Right cardiac atrium (tissue), 5 donors: ENCODE results near the gene VEPH1. TPM values are rescaled to one million over a fixed set of nuclear protein-coding genes. Genes with fewer than 3 reads are reported as not detected.

Experiments used
- ATAC-seq, 2 donors: fragments of 200-7000 bp; cut with Tn5 transposase; one replicate each; pipeline versions ENCODE4 v1.8.0 to v1.9.1; 2020; ENCODE audit warnings: moderate library complexity in 2 of 2, mild to moderate bottlenecking in 1 of 2
- DNase-seq, 3 donors: peaks; one replicate each; pipeline ENCODE4 v3.0.0-alpha.2; 2020
- H3K27ac ChIP-seq: one replicate; pipeline ENCODE4 v1.5.1; 2013; ENCODE audit warnings: mild to moderate bottlenecking, low read length, control low read depth, moderate library complexity
- H3K27me3 ChIP-seq: one replicate; pipeline ENCODE4 v1.6.1; 2013; ENCODE audit not compliant: control insufficient read depth, insufficient read depth
- H3K4me1 ChIP-seq: one replicate; pipeline ENCODE4 v1.6.1; 2013; ENCODE audit warnings: low read length; ENCODE audit not compliant: control insufficient read depth, insufficient read depth
- H3K4me3 ChIP-seq: one replicate; pipeline ENCODE4 v1.5.1; 2013; ENCODE audit warnings: low read length, control low read depth
- H3K9me3 ChIP-seq: one replicate; pipeline ENCODE4 v1.6.1; 2013; ENCODE audit warnings: low read length; ENCODE audit not compliant: control insufficient read depth
- WGBS: extraction: QIAGEN DNeasy Blood & Tissue Kit; methylation state at CpG from one replicate; pipeline ENCODE4 v1.1.7; 2013; 5-methylcytosine and 5-hydroxymethylcytosine counted together
- intact Hi-C, 4 donors: fragments of 100-400 bp; cut with DNase I; formaldehyde crosslinking; loops; one replicate each; pipeline versions ENCODE4 v1.11.0 to v1.14.0; 2022 to 2023
- polyA plus RNA-seq: library from polyadenylated mRNA; stranded (reverse); fragments of 200-250 nt; gene quantifications from one replicate; pipeline ENCODE4 v1.2.3, GENCODE V29; 2013
- total RNA-seq, 4 donors: library from RNA; stranded (reverse); fragmentation: NEBNext Ultra II Directional; extraction: Animal tissue kit (Norgen Biotek cat#: 25700); gene quantifications; one replicate each; pipeline ENCODE4 v1.2.1, GENCODE V29; 2021
- donor health status: healthy with polysubstance abuse.
- donor health status: DM: no; HTN: yes; CAD: no.
- donor health status: DM: no; HTN: no; CAD: no.
- donor health status: DM: no; HTN: yes; CAD: no; lungs with severe emphysema.
- donor health status: DM: yes; HTN: yes; CAD: no.

Gene VEPH1
- total and polyA plus RNA-seq, 5 donors, result 0.22 to 0.26 (median 0.25) TPM; not detected in 2

GRCh38 chr3:157447026-157447694 lies 56.1 kb downstream of the VEPH1 start:
- WGBS, result 63% methylated on average over 3 of the region's 3 CpGs
- intact Hi-C loops, result no loop called here
- ATAC-seq, result no peak

GRCh38 chr3:157445857-157446256 lies 57.4 kb downstream of the VEPH1 start:
- 79% methylated on average over 1 of the region's 1 CpG for WGBS

More at GRCh38 chr3:157447026-157447694, 56.1 kb downstream of the VEPH1 start:
- no peak overlapping the region for H3K4me3 ChIP-seq
- H3K4me1 ChIP-seq, result no peaks in the 10 kb centered on the region
- H3K27ac ChIP-seq, result no peak overlapping the region
- DNase-seq, result no peak
- no peaks in the 10 kb centered on the region for H3K9me3 ChIP-seq
- H3K27me3 ChIP-seq, result no peaks in the 10 kb centered on the region

GRCh38 chr3:157444797-157445184 lies 58.4 kb downstream of the VEPH1 start:
- H3K27ac ChIP-seq, result no peak overlapping the region
- no peaks in the 10 kb centered on the region for H3K9me3 ChIP-seq
- H3K27me3 ChIP-seq, result peaks cover 3% of the 10 kb centered on the region
- no peaks in the 10 kb centered on the region for H3K4me1 ChIP-seq
- WGBS, result 86% methylated on average over 1 of the region's 1 CpG
- ATAC-seq, result no peak
- no peak overlapping the region for H3K4me3 ChIP-seq
- DNase-seq, result no peak
- intact Hi-C loops, result no loop called here

More at GRCh38 chr3:157445857-157446256, 57.4 kb downstream of the VEPH1 start:
- H3K27me3 ChIP-seq, result peaks cover 2% of the 10 kb centered on the region
- ATAC-seq (no peak), DNase-seq (no peak)
- H3K4me1 ChIP-seq, result no peaks in the 10 kb centered on the region
- H3K9me3 ChIP-seq, result no peaks in the 10 kb centered on the region
- H3K27ac ChIP-seq, result no peak overlapping the region
- H3K4me3 ChIP-seq, result no peak overlapping the region
- intact Hi-C loops, result no loop called here

GRCh38 chr3:157443905-157444796 lies 59.1 kb downstream of the VEPH1 start:
- ATAC-seq (no peak), DNase-seq (no peak)
- 67% methylated on average over 3 of the region's 3 CpGs for WGBS
- intact Hi-C loops, result no loop called here
- Histone ChIP-seq H3K27ac (no peak overlapping the region), H3K4me3 (no peak overlapping the region), H3K9me3 (no peaks in the 10 kb centered on the region), H3K4me1 (no peaks in the 10 kb centered on the region), H3K27me3 (peaks cover 5% of the 10 kb centered on the region)

- Histone ChIP-seq H3K27me3 (peaks cover 5% of the 10 kb centered on the region), H3K4me3 (no peak overlapping the region), H3K27ac (peak overlapping the region; percentile 1), H3K4me1 (no peaks in the 10 kb centered on the region), H3K9me3 (no peaks in the 10 kb centered on the region)
- 43% methylated on average over 2 of the region's 2 CpGs for WGBS
- peak; percentile 16 to 51 (median 30) for DNase-seq
- ATAC-seq, result peak; percentile 91 to 92
- intact Hi-C loops, result no loop called here
Measured at GRCh38 chr3:157442729-157443128, 60.5 kb downstream of the VEPH1 start.

GRCh38 chr3:157441102-157441624 lies 62.1 kb downstream of the VEPH1 start:
- ATAC-seq, result no peak
- intact Hi-C loops, result no loop called here
- Histone ChIP-seq H3K27me3 (peaks cover 5% of the 10 kb centered on the region), H3K9me3 (no peaks in the 10 kb centered on the region), H3K4me3 (no peak overlapping the region), H3K27ac (no peak overlapping the region), H3K4me1 (no peaks in the 10 kb centered on the region)
- WGBS, result 84% methylated on average over 2 of the region's 2 CpGs
- DNase-seq, result no peak

GRCh38 chr3:157438194-157438730 lies 65.0 kb downstream of the VEPH1 start:
- H3K27ac ChIP-seq, result no peak overlapping the region
- DNase-seq (no peak), ATAC-seq (no peak)
- no peaks in the 10 kb centered on the region for H3K9me3 ChIP-seq
- H3K4me3 ChIP-seq, result peak overlapping the region; percentile 54
- H3K4me1 ChIP-seq, result no peaks in the 10 kb centered on the region
- H3K27me3 ChIP-seq, result peaks cover 5% of the 10 kb centered on the region
- 3% methylated on average over 22 of the region's 22 CpGs for WGBS
- intact Hi-C loops, result no loop called here

- intact Hi-C loops, result no loop called here
- WGBS, result 10% methylated on average over 15 of the region's 15 CpGs
Measured at GRCh38 chr3:157436583-157437291, 66.5 kb downstream of the VEPH1 start, which contains the start of gene PTX3. Gene PTX3, plus strand, starts transcription at chr3:157436850. Its CDS starts 84 bp downstream, at chr3:157436934.

GRCh38 chr3:157429708-157430107 lies 73.5 kb downstream of the VEPH1 start:
- H3K4me1 ChIP-seq, result no peaks in the 10 kb centered on the region
- no peak overlapping the region for H3K4me3 ChIP-seq
- WGBS, result 61% methylated on average over 2 of the region's 2 CpGs
- H3K27ac ChIP-seq, result no peak overlapping the region
- no peaks in the 10 kb centered on the region for H3K27me3 ChIP-seq
- no peak for DNase-seq
- intact Hi-C loops, result no loop called here
- ATAC-seq, result no peak
- H3K9me3 ChIP-seq, result no peaks in the 10 kb centered on the region

More at GRCh38 chr3:157436583-157437291, 66.5 kb downstream of the VEPH1 start, which contains the start of gene PTX3:
- no peaks in the 10 kb centered on the region for H3K9me3 ChIP-seq
- ATAC-seq (peak; percentile 84), DNase-seq (peak; percentile 44 to 69 (median 62))
- H3K4me1 ChIP-seq, result no peaks in the 10 kb centered on the region
- H3K27ac ChIP-seq, result no peak within 1 kb of the TSS
- H3K27me3 ChIP-seq, result peaks cover 5% of the 10 kb centered on the region
- peak within 1 kb of the TSS; percentile 54 for H3K4me3 ChIP-seq

GRCh38 chr3:157428853-157429252 lies 74.4 kb downstream of the VEPH1 start:
- no peak for DNase-seq
- H3K9me3 ChIP-seq, result no peaks in the 10 kb centered on the region
- ATAC-seq, result no peak
- no peaks in the 10 kb centered on the region for H3K27me3 ChIP-seq
- no peak overlapping the region for H3K4me3 ChIP-seq
- H3K4me1 ChIP-seq, result no peaks in the 10 kb centered on the region
- WGBS, result 58% methylated on average over 1 of the region's 1 CpG
- intact Hi-C loops, result no loop called here
- no peak overlapping the region for H3K27ac ChIP-seq
